ENCODE measurements around the gene NDUFV3.
"Not testable (repeated sequence)": the region's sequence is repeated elsewhere in the genome, so short reads cannot be mapped to it uniquely, and the experiment has no call there.

NDUFV3 gene

DNA sequence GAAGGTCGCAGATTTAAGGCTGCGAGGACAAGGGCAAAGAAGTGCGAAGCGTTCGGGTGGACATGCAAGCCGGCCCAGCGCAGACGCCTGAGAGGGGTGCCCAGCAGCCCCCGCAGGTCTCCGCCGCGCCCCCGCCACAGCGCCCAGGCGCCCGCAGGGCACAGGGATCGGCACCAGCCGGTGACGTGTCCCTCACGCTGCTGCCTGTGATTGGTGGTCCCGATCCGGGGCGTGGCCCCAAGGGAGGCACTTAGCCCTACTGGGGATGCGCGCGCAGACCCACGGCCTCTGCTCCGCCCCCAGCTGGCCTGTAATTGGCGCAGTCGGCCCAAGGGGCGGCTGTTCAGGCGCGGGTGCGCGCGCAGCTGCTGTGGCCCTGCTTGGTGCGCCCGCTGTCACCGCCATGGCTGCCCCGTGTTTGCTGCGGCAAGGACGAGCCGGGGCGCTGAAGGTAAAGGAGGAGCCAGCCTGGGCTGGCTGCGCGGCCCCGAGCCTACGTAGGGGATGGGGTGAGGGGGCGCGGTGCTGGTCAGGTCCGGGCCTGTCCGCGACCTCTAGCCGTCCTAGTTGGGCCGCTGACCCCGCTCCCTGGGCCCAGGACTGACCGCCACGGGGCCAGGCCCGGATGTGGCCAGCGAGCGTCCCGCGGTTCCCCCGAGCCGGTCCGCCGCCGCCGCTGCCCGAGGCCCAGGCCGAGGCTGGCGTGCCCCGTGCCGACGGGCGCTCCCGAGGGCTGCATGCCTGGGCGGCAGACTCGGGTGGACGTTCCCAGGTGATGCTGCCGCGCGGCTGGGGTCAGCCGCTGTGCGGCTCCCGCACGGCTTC is at the start of gene NDUFV3:
NDUFV3 (plus strand) TSS at position 379 of the 825 bp plus-strand sequence; CDS start at position 404, 25 bp downstream.
- DNase-seq (ENCODE audit: low read depth) = peak; percentile 100

DNA sequence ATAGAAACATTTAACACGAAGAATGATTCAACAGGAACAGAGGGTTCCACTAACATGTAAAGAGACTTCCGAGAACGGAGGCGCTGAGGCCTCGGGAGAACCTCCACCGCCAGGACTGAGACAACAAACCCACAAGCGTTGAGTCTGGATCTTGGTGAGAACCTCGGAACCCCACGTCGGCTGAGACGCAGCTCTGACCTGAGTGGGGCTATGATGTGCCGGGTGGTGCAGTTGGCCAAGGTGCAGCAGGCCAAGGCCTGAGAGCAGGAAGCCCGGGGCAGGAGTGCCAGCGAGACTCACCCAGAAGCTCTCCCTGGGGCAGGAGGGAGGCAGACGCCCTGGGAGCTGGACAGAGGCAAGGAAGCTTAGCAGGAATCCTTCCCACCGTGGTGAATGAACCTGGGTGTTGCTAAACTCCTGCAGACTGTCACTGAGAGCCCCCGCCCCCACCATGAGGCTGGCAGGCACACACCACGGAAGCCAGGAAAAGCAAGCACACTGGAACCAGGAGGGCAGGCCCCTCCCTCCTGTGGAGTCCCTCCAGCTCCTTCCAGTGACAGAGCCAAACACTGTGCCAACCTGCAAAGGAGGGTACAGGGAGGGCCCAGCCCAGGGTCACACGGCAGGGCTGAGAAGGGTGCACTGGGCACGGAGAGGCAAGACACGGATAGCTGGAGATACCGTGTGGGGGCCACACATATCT is 48.5 kb upstream of the NDUFV3 start:
- DNase-seq (ENCODE audit: low read depth) = no peak

DNA sequence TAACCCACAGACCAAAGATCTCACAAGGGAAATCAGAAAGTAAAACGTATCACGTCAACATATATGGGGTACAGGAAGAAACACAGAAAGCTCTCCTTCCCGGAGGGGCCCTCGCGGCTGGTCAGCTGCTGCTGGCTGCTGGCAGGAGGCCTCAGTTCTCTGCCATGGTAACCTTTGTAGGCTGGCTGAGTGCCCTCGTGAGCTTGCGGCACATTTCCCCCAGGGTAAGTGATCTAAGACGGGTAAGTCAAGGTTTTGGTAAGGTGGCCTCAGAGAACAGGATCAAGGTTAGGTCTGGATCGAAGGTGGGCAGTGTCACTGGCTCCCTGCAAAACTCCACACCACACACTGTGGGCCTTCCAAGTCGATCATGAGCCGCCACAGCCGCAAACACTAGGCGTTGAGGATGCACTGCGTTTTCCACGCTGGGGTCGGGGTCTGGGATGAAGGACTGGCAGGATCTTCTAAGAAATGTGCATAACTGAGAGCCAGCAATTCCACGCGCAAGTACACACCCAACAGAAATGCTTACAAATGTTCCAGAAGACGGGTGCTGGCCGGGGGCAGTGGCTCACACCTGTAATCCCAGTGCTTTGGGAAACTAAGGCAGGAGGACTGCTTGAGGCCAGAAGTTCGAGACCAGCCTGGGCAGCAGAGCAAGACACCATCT is 47.7 kb upstream of the NDUFV3 start:
- DNase-seq (ENCODE audit: low read depth) = no peak

DNA sequence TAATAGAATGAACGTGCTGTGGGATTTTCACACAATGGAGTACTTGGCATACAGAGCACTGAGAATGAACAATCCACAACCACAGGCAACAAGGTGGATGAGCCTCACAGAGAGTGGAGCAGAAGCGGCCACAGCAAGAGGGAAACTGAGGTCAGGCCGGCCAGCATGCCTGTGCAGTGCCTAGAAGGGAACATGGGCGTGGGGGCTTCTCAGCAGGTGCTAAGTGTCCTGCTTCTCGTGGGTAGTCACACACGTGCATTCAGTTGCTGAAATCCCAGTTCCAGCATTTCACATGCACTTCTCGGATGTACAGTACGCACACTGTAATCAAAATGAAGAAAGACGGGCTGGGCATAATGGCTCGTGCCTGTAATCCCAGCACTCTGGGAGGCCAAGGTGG is 46.9 kb upstream of the NDUFV3 start:
- no peak for DNase-seq (ENCODE audit: low read depth)

DNA sequence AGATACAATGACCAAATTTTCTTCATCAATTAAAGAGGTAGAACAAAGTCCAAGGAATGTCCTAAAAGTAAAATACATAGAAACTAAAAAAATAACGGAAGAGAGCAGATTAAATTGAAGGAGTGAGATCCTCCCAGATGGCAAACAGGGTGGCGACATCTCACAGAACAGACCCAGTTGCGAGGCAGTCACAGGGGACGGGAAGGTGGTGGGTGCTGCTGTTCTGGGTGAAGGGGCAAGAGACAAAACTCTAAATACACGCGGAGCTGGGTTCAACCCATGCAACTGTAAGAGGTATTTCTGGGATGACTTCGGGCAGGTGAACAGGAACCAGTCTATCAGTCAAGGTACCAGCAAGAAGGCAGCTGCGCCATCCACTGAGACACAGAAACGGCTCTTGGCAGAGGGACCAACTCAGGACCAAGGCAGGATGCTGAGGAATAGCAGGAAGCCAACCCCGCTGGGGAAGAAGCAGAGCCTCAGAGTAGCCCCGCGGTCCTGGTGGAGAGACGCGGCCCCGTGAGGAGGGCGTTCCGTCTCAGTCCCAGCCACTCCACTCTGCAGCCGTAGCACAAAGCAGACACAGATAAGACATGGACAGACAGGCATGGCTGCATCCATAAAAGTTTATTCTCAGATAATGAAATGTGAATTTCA is 45.9 kb upstream of the NDUFV3 start:
- no peak for DNase-seq (ENCODE audit: low read depth)

DNA sequence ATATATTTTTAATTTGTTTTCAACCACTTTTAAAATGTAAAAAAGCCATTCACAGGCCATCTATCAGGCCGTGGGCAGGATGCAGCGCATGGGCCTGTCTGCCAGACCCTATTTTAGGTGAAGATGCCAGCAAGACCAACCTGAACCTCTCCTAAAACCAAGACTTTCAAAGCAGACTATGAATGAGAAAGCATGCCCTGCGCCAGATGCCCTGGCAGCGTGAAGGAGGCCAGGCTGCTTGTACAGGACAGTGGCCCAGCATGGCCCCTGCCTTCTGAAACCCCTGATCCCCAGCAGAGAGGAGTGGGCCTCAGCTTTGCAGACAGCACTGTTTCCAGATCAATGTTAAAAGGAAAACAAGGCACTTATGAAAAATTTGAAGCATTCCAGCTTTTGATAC is 45.4 kb upstream of the NDUFV3 start:
- no peak for DNase-seq (ENCODE audit: low read depth)

DNA sequence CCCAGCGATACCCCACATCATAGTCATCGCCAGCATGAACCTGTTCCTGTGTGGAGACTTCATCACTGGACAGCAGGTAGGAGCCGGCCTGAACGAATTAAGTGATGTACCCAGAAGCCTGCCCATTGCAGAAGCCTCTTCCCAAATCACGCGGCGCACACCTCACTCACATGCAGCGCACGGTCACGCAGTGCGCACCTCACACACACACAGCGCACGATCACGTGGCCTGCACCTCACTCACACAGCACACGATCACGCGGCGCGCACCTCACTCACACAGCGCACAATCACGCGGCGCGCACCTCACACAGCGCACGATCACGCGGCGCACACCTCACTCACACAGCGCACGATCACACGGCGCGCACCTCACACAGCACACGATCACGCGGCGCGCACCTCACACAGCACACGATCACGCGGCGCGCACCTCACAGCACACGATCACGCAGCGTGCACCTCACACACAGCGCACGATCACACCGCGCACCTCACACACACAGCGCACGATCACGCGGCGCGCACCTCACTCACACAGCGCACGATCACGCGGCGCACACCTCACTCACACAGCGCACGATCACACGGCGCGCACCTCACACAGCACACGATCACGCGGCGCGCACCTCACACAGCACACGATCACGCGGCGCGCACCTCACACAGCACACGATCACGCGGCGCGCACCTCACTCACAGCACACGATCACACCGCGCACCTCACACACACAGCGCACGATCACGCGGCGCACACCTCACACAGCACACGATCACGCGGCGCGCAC is 44.8 kb upstream of the NDUFV3 start:
- not testable (repeated sequence) for DNase-seq (ENCODE audit: low read depth)

DNA sequence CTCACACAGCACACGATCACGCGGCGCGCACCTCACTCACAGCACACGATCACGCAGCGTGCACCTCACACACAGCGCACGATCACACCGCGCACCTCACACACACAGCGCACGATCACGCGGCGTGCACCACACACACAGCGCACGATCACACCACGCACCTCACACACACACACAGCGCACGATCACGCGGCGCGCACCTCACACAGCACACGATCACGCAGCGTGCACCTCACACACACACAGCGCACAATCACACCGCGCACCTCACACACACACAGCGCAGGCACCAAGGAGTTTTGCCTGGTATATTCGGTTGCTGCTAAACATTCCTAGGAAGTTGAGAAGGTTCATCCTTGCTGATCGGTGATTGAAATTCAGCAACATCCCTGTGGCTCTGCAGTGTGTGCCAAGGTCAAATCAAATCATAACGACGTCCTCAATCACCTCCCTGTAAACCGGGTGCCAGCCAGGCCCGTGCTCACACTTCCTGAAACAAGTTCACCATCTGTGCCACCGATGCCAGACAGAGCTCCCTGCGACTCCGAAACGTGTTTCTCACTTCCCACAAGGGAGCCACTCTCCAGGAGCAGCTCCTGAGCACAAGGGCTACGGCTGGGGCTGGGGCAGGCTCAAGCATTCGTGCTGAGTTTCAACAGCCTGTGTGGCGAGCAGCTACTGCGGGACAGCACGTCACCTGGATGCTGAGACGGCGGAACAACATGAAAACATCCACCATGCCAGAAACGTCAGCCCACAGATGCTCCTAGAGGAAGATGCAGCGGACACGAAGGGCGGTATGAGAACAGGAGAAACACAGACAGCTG is 44.0 kb upstream of the NDUFV3 start:
- DNase-seq (ENCODE audit: low read depth) = no peak

DNA sequence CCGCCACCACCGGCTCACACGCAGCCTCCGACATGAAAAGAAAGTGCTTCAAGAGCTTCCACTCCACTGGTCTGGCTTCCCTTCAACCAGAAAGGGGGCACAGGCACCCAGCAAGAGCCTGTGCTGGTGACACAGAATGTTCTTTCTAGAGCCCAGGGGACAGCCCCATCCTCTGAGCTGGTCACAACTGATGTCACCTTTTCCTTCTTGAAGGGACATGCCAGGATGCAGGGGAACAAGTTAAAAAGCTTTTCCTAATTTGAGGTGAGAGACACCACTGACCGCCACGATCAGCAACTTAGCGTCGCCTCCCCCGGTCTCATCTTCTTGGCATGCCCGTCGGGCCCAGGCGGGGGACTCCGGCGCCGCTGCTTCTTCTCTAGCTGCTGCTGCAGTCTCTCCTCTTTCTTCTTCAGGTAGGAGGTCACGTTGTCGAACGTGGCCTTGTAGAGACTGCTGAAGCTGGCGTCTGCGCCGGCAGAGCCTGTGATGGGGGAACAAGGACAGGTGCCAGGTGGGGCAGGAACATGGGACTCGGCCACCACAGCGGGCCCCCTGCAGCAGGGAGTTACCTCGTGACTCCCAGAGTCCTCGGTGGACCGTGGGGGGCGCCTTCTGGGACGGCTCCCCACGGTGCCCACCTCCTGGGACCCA is 43.2 kb upstream of the NDUFV3 start:
- no peak for DNase-seq (ENCODE audit: low read depth)

DNA sequence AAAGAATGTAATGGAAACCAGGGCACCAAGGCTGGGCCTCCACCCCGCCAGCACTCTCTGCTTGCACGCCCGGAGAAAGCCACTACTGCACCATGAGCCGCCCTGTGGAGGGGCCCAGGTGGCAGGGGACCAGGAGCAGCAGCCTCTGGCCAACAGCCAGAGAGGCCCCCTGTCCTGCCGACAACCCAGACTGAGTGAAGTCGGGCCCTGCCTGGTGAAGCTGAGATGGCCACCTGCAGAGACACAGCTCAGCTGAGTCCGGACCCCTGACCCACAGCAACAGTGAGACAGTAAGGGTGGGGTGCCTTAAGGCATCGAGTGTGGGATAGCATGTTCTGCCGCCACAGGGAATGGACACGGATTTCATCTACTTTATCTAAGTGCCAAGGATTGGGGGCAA is 42.6 kb upstream of the NDUFV3 start:
- DNase-seq (ENCODE audit: low read depth) = no peak

DNA sequence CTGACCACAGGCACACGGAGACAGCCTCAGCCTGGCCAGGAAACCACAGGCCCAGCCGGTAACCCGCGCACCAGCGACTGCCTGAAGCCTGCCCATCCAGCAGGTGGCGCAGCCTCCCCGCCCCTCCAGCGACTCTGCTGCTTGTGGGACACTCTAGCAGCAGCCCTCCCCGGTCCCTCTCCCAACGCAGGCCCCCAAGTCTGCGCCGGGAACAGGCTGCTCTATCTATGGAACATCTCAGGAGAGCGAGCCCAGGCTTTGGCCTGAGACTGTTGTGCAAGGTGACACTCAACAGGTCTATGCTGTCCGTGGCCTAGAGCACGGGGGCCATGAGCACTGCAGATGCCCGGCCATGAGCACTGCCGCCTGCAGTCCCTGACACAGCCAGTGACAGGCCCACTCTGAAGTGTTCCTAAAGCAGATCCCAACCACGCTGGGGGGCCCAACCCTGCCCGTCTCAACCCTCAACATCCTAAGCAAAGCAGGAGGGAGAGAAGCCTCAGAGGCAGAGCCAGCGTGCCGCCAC is 42.2 kb upstream of the NDUFV3 start:
- no peak for DNase-seq (ENCODE audit: low read depth)

DNA sequence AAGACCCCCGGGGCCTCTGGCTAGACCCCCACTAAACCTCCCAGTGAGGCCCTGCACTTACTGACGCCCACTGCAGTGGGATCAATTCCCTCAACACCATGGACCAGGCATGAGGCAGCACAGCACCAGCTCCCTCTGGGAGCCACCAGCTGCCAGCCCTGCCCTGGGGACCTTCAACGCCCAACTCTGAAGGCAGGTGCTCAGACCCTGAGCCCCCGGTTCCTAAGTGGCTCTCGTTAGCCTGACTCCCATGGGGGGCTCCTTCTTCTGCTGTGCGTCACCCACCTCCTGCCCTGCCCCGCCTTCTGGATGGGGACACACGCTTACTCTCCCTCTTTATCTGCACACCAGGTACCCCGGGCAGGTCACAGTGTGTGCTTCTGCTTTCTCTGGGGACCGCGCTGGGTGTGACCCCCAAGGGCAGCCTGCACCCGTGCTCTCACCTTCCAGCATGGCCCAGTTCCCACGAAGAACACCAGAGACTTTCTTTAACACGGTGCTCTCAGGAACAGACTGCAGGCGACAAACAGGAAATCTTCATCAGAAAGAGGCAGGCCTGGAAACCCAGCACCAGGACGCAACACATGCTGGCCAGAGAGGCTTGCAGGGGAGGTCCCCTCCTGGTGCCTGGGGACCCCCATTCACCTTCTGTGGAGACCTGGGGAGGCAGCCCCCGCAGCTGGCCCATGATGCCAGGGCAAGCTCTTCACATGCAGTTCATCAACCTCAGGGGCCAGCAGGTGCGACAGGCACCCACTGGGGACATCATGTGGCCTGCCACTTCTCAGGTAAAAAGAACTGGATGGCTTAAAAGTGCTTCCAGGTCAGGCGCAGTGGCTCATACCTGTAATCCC is 41.1 kb upstream of the NDUFV3 start:
- no peak for DNase-seq (ENCODE audit: low read depth)

DNA sequence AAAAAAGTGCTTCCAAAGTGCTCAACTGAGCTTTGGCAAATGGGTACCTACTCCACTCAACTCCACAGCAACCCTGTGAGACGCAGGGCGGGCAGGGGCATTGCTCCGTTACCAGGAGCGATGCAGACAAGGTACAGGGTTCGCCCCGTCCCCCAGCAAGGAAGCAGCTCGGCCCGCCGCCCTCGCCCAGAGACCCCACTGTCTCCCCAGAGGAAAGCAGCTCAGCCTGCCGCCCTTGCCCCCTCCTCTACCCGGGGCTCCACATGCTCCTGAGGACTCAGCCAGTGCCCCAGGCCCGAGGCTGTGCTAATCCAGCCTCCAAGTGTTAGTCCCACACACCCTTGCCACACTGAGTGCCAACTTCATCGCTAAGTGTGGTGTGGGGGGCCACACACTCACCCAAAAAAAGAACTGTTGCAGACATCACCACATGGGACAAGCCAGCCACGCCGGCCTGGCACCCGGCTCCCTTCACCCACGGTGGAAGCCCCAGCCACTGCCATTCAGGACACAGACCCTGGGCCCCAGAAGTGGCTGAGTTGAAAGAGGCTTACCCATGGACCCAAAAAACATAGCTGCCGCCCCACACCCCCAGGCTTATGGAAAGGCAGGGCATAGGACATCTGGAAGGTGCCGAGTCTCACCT is 40.1 kb upstream of the NDUFV3 start:
- no peak for DNase-seq (ENCODE audit: low read depth)

DNA sequence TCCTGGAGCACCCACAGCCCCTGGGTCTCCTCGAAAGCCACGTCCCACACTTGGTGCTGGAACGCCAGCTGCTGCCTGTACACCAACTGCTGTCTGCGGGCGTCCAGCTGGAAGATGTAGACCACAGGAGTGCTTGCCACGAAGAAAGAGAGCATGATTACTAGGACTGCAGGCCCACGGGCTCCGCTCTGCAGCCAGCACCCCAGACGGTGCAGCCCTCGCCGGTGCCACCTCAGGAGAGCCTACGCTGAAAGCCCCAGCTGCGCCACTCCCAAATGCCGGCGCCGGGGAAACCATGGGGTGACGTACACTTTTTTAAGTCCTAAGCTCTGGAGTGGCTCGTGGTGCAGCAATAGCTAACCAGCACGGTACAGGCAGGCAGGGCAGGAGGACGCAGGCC is 39.5 kb upstream of the NDUFV3 start:
- no peak for DNase-seq (ENCODE audit: low read depth)

DNA sequence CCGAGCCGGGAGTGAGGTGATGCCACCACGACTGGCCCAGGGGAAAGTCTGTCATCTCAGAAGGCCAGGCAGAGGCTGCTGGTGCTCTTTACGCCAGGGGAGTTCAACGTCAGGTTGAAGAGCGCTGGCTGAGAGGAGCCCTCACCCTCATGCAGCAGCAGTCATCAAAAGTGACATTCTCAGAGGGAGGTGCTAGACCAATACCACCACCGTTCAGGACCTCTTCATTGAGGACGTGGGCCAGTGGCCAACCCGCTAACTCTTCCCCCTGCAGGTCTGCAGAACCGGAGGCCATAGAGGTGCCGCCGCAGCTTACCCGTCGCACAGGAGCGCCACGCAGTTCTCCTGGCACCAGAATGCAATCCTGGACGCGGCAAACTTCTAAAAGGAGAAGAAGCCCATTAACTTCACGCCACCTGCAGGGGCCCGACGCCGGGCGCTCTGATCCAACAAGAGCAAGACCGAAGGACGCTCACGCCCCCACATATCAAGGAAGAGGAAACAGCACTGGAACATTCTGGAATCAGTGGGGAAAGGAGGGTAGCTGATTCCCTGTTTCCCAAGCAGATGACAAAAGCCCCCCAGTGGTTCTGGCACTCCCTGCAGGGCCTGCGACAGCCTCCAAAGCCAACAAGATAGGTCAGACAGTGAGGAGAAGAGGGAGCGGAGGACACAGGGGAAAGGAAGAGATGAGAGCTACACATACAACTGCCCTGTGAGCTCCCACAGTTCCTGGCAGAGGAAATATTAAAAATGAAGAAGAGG is 38.7 kb upstream of the NDUFV3 start:
- no peak for DNase-seq (ENCODE audit: low read depth)

DNA sequence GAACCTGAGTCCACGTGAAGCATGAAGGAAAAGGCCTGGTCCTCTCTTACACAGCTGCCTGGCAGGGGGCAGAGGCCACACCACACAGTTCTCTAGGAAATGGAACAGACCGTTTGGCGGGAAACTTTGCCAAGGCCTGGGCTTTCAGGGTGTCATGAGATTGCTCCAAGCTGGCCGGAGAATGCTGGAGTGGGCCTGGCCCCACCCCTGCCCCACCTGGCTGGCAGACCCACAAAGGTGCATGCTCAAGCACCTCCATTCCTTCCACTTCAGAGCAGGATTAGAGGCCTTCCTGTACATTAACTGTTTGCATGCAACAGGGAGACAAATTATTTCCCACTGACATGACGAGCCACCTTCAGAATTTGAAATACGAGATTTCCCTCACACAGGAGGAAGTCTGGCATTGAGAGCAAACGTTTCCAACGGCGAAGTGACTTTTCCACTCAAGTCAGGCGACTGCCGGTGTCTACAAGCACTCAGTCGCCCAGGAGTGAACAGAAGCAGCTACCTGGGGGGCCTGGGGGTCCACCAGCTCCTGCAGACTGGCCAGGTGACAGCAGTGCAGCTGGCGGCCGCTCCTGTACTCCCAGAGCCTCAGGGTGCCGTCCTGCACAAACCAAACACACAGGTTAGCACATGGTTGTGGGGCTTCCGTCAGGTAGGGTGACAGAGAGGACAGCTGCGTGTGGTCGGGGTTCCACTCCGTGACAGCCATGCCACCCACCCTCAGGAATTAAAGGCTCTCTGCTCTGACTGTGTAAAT is 37.8 kb upstream of the NDUFV3 start:
- no peak for DNase-seq (ENCODE audit: low read depth)

DNA sequence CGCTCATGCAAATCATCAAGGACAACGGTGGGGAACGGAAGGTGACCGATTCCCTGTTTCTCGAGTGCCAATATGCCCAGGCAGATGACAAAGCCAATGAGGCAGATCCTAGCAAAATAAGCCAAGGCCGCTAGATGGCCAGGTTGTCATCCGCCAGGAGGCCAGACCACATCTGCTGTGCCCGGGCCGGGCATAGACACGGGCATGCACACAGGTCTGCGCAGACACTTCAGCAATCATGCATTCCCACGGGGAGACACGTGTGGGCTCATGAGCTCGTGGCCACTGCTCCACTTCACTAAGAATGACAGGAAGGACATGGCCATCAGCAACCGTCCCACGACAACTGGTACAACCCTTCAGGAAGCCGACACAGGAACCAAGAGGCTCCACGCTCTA is 37.2 kb upstream of the NDUFV3 start:
- DNase-seq (ENCODE audit: low read depth) = no peak

All from activated T-cell treated with anti-CD3 and anti-CD28 coated beads for 24 hours (primary cell).